Activated effector memory CD4-positive, alpha-beta T cell treated with Interleukin-2 at 50 U/mL for 16 hours (primary cell): ENCODE data around the gene CARD14.

Experiments
- DNase-seq: peaks from one replicate; pipeline ENCODE4 v3.0.0-alpha.2; 2020

Gene CARD14

GRCh38 chr17:80213643-80213975, 43.8 kb downstream of the CARD14 start:
- DNase-seq = no peak

GRCh38 chr17:80214012-80214877, 44.4 kb downstream of the CARD14 start:
- DNase-seq = no peak

GRCh38 chr17:80214878-80215210, 45.0 kb downstream of the CARD14 start:
- DNase-seq = no peak

GRCh38 chr17:80216473-80217456, 46.9 kb downstream of the CARD14 start:
- no peak for DNase-seq

GRCh38 chr17:80217703-80218362, 48.0 kb downstream of the CARD14 start:
- DNase-seq = no peak

- DNase-seq = no peak
These were observed 48.6 kb downstream of the CARD14 start for GRCh38 chr17:80218391-80218790.

GRCh38 chr17:80219013-80219762, 49.4 kb downstream of the CARD14 start:
- DNase-seq = peak; percentile 93

GRCh38 chr17:80219763-80220053, 49.9 kb downstream of the CARD14 start:
- no peak for DNase-seq

- DNase-seq = peak; percentile 43
These were observed 50.4 kb downstream of the CARD14 start, which contains the start of the genes SGSH and SLC26A11 for GRCh38 chr17:80220054-80220735. Gene SGSH (minus strand): TSS chr17:80220333. CDS start chr17:80220313, 20 bp downstream. Gene SLC26A11 (plus strand): TSS chr17:80220427. CDS start chr17:80221561, 1,134 bp downstream.

- DNase-seq = no peak
These were observed 50.9 kb downstream of the CARD14 start for GRCh38 chr17:80220736-80221215.

GRCh38 chr17:80221351-80222105, 51.7 kb downstream of the CARD14 start:
- no peak for DNase-seq

- no peak for DNase-seq
These were observed 52.7 kb downstream of the CARD14 start for GRCh38 chr17:80222376-80223141.

GRCh38 chr17:80223142-80223815, 53.4 kb downstream of the CARD14 start:
- DNase-seq = no peak

- DNase-seq = no peak
These were observed 54.1 kb downstream of the CARD14 start for GRCh38 chr17:80223838-80224497.

GRCh38 chr17:80224683-80225082, 54.9 kb downstream of the CARD14 start:
- DNase-seq = no peak

GRCh38 chr17:80225230-80225629, 55.4 kb downstream of the CARD14 start:
- no peak for DNase-seq

- no peak for DNase-seq
These were observed 57.3 kb downstream of the CARD14 start for GRCh38 chr17:80227156-80227555.

GRCh38 chr17:80227666-80228065, 57.8 kb downstream of the CARD14 start:
- DNase-seq = no peak

GRCh38 chr17:80228477-80228876, 58.6 kb downstream of the CARD14 start:
- DNase-seq = no peak
